WI38 (cell line): Measurements from ENCODE around the gene RPS10.

ENCODE experiments used
- H3K4me3 ChIP-seq: 2 replicates; pipeline ENCODE4 v1.5.1; 2011; ENCODE audit warnings: low read depth, mild to moderate bottlenecking, control low read depth, low read length
- CTCF ChIP-seq: IDR thresholded peaks from 2 replicates; pipeline ENCODE4 v1.5.1; 2012; ENCODE audit warnings: low read depth, mild to moderate bottlenecking, control low read depth, low read length

Gene RPS10

GRCh38 chr6:34460796-34461507 lies 35.1 kb upstream of the RPS10 start:
- no peak overlapping the region for H3K4me3 ChIP-seq
- no peak for TF ChIP-seq CTCF

- no peak overlapping the region for H3K4me3 ChIP-seq
- TF ChIP-seq CTCF: peak; percentile 51; the same call in 1 of the 2 replicates
Measured at GRCh38 chr6:34459899-34460593, 34.2 kb upstream of the RPS10 start.

DNA sequence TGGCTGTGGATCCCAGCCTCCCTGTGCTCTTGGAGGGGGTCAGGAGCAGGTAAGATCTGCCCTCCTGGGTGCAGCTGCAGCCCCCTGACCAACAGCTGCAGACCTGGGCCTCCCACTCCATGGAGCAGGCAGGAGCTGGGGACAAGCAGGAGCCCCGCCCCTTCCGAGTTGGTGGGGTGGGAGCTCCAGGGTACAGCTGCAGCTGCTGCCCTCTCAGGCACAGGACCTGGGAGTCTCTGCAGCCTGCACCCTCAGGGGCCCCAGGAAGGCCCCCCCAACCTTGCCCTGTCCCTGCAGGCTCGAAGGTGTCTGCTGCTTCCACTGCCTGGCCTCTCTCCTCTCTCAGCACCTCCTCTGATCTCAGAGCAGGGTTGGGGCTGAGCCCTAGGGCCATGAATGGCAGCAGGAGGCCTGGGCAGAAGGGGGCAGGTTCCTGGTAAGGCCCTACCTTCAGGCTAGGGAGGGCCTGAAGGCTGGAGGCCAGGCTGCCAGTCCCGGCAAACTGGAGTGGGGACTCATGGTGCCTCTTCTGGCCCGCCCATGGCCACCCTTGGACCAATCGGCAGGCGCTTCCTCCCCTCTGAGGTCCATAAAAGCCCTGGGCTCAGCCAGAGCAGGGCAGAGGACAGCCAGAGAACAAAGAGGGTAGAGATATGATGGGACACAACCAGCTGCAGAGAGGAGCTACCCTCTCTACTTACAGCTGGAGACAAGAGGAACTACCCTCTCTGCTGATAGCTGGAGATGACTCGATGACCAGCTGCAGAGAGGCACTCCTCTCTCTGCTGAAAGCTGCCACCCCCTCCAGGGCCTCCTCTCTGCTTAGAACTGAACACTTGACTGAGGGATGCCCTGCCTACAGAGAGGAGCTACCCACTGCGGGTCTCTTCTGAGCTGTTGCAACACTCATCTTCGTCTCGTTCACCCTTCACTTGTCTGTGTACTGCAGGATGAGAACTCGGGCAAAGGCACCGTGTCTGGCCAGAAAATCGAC lies 32.2 kb upstream of the RPS10 start:
- no peak for TF ChIP-seq CTCF

GRCh38 chr6:34457382-34457741 lies 31.5 kb upstream of the RPS10 start:
- no peak overlapping the region for H3K4me3 ChIP-seq

More for the DNA sequence above, 32.2 kb upstream of the RPS10 start:
- no peak overlapping the region for H3K4me3 ChIP-seq

GRCh38 chr6:34455831-34456230 lies 30.0 kb upstream of the RPS10 start:
- TF ChIP-seq CTCF: no peak
- H3K4me3 ChIP-seq: no peak overlapping the region

More at GRCh38 chr6:34457382-34457741, 31.5 kb upstream of the RPS10 start:
- TF ChIP-seq CTCF: no peak

- H3K4me3 ChIP-seq: no peak overlapping the region
- no peak for TF ChIP-seq CTCF
Measured at GRCh38 chr6:34451192-34451591, 25.3 kb upstream of the RPS10 start.
